GM12872 (cell line): Measurements from ENCODE around the gene VSNL1.

Experiments
- CTCF ChIP-seq: IDR thresholded peaks from 3 replicates; pipeline ENCODE4 v1.5.1; 2011; ENCODE audit warnings: low read depth, mild to moderate bottlenecking, low read length, moderate library complexity; ENCODE audit not compliant: insufficient read depth

Gene VSNL1

GRCh38 chr2:17540093-17540812 is at the start of gene VSNL1:
Gene VSNL1 (plus strand): TSS chr2:17540696. CDS start chr2:17592075, 51,379 bp downstream.
- no peak for TF ChIP-seq CTCF

GRCh38 chr2:17495590-17495989 is 44.9 kb upstream of the VSNL1 start:
- no peak for TF ChIP-seq CTCF

- TF ChIP-seq CTCF = no peak
These were observed 42.8 kb upstream of the VSNL1 start for GRCh38 chr2:17497718-17498117.

- no peak for TF ChIP-seq CTCF
These were observed 33.5 kb upstream of the VSNL1 start for GRCh38 chr2:17506736-17507616.

GRCh38 chr2:17515652-17516051 is 24.8 kb upstream of the VSNL1 start:
- no peak for TF ChIP-seq CTCF

GRCh38 chr2:17517481-17518211 is 22.9 kb upstream of the VSNL1 start:
- TF ChIP-seq CTCF = no peak
